ENCODE results near the gene PRDM1.

PRDM1 gene

DNA sequence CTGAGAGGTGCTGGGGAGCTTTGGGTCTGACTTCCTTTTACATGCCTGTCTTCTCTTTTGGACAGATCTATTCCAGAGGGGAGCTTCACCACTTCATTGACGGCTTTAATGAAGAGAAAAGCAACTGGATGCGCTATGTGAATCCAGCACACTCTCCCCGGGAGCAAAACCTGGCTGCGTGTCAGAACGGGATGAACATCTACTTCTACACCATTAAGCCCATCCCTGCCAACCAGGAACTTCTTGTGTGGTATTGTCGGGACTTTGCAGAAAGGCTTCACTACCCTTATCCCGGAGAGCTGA lies 13.1 kb downstream of the PRDM1 start:
- ATAC-seq, result no peak
- no peak for TF ChIP-seq GLIS3 (CRISPR knock-in tag; IDR thresholded peaks at IDR 0.05)

DNA sequence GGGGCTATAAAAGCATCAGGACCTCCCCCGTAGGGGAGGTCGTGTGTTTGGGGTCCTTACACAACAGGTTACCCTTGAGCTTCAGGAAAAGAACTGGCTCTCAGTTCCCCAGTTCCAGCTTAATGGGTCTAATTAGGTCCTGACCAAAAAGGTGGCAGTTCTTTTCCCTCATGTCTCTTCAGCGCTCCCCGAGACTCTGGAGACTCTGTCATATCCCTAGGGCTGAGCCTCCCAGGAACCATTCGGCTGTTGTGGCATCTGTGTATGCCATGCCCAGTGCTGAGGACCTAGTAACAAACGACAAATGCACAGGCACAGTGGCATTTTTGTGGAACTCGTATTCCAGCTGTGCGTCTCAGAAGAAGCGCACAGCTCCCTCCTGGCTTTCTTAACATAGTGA lies 14.6 kb downstream of the PRDM1 start:
- TF ChIP-seq ARNTL (CRISPR knock-in tag; IDR thresholded peaks at IDR 0.05; ENCODE audit: borderline replicate concordance, low read depth) (no peak), SNAI2 (CRISPR knock-in tag; IDR thresholded peaks at IDR 0.05) (no peak), TCF4 (CRISPR knock-in tag; IDR thresholded peaks at IDR 0.05; ENCODE audit: borderline replicate concordance) (no peak), PPARA (CRISPR knock-in tag; IDR thresholded peaks at IDR 0.05; ENCODE audit: borderline replicate concordance) (no peak), GLIS3 (CRISPR knock-in tag; IDR thresholded peaks at IDR 0.05) (no peak), ZC3H10 (CRISPR knock-in tag; IDR thresholded peaks at IDR 0.05) (no peak), OSR1 (CRISPR knock-in tag; IDR thresholded peaks at IDR 0.05) (no peak), ZFP30 (CRISPR knock-in tag; IDR thresholded peaks at IDR 0.05) (no peak), TOX (CRISPR knock-in tag; IDR thresholded peaks at IDR 0.05; ENCODE audit: borderline replicate concordance) (no peak), BACH2 (CRISPR knock-in tag; IDR thresholded peaks at IDR 0.05; ENCODE audit: borderline replicate concordance) (no peak), ISL1 (CRISPR knock-in tag; IDR thresholded peaks at IDR 0.05) (no peak), RARB (CRISPR knock-in tag; IDR thresholded peaks at IDR 0.05) (no peak)
- TF ChIP-seq, protein P1, sequence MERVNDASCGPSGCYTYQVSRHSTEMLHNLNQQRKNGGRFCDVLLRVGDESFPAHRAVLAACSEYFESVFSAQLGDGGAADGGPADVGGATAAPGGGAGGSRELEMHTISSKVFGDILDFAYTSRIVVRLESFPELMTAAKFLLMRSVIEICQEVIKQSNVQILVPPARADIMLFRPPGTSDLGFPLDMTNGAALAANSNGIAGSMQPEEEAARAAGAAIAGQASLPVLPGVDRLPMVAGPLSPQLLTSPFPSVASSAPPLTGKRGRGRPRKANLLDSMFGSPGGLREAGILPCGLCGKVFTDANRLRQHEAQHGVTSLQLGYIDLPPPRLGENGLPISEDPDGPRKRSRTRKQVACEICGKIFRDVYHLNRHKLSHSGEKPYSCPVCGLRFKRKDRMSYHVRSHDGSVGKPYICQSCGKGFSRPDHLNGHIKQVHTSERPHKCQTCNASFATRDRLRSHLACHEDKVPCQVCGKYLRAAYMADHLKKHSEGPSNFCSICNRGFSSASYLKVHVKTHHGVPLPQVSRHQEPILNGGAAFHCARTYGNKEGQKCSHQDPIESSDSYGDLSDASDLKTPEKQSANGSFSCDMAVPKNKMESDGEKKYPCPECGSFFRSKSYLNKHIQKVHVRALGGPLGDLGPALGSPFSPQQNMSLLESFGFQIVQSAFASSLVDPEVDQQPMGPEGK (CRISPR knock-in tag; IDR thresholded peaks at IDR 0.05; ENCODE audit: borderline replicate concordance), result no peak
- TF ChIP-seq, protein P2, sequence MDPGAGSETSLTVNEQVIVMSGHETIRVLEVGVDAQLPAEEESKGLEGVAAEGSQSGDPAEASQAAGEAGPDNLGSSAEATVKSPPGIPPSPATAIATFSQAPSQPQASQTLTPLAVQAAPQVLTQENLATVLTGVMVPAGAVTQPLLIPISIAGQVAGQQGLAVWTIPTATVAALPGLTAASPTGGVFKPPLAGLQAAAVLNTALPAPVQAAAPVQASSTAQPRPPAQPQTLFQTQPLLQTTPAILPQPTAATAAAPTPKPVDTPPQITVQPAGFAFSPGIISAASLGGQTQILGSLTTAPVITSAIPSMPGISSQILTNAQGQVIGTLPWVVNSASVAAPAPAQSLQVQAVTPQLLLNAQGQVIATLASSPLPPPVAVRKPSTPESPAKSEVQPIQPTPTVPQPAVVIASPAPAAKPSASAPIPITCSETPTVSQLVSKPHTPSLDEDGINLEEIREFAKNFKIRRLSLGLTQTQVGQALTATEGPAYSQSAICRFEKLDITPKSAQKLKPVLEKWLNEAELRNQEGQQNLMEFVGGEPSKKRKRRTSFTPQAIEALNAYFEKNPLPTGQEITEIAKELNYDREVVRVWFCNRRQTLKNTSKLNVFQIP (CRISPR knock-in tag; IDR thresholded peaks at IDR 0.05; ENCODE audit: borderline replicate concordance, low read depth), result no peak
- no peak for ATAC-seq

DNA sequence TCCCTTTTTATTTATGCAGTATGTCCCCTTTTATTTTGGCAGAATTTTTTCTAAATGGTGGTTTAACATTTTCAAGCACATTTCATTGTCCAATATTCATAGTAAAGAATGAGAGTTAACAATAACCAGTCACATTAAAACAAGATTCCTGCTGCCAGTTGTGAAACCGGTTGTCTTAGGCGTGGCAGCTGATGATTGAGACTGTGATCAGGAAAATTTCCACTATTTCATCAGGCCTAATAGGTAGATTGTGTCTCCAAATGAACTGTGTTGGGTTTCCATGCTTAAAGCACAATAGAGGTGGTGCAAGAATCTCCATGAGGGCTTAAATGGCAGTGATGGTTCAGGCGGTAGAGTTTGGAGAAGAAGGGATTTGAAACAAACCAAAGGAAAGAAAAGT lies 15.3 kb downstream of the PRDM1 start:
- ATAC-seq, result no peak
- TF ChIP-seq TOX (CRISPR knock-in tag; IDR thresholded peaks at IDR 0.05; ENCODE audit: borderline replicate concordance), result no peak
- TF ChIP-seq ARNTL (CRISPR knock-in tag; IDR thresholded peaks at IDR 0.05; ENCODE audit: borderline replicate concordance, low read depth), result no peak
- TF ChIP-seq PPARA (CRISPR knock-in tag; IDR thresholded peaks at IDR 0.05; ENCODE audit: borderline replicate concordance), result no peak
- TF ChIP-seq, protein P1 (CRISPR knock-in tag; IDR thresholded peaks at IDR 0.05; ENCODE audit: borderline replicate concordance), result no peak
- TF ChIP-seq, protein P3, sequence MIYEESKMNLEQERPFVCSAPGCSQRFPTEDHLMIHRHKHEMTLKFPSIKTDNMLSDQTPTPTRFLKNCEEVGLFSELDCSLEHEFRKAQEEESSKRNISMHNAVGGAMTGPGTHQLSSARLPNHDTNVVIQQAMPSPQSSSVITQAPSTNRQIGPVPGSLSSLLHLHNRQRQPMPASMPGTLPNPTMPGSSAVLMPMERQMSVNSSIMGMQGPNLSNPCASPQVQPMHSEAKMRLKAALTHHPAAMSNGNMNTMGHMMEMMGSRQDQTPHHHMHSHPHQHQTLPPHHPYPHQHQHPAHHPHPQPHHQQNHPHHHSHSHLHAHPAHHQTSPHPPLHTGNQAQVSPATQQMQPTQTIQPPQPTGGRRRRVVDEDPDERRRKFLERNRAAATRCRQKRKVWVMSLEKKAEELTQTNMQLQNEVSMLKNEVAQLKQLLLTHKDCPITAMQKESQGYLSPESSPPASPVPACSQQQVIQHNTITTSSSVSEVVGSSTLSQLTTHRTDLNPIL (CRISPR knock-in tag; IDR thresholded peaks at IDR 0.05; ENCODE audit: low read depth), result no peak

DNA sequence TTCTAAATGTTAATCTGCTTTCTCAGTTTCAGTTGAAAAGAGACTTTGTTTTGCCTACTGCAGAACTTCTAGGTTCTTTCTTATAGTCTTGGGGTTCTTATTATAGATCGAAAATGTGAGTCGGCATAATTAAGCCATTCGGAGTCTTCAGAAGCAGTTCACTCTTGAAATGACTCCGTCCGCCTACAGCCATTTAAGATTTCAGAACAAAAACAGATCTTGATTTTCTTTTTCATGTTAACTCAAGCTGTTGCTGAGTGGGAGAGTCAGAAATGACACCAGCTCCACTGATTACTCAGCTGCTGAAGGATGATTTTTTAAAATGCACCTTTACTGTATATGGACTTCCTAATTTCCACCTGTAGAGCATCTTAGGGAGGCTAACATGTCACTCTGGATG lies 15.9 kb downstream of the PRDM1 start:
- ATAC-seq, result no peak
- no peak for TF ChIP-seq ZFP30 (CRISPR knock-in tag; IDR thresholded peaks at IDR 0.05)
- TF ChIP-seq, protein P3 (CRISPR knock-in tag; IDR thresholded peaks at IDR 0.05; ENCODE audit: low read depth), result no peak
- TF ChIP-seq TCF4 (CRISPR knock-in tag; IDR thresholded peaks at IDR 0.05; ENCODE audit: borderline replicate concordance), result no peak
- TF ChIP-seq ZNF70 (CRISPR knock-in tag; IDR thresholded peaks at IDR 0.05), result no peak
- TF ChIP-seq, protein P4, sequence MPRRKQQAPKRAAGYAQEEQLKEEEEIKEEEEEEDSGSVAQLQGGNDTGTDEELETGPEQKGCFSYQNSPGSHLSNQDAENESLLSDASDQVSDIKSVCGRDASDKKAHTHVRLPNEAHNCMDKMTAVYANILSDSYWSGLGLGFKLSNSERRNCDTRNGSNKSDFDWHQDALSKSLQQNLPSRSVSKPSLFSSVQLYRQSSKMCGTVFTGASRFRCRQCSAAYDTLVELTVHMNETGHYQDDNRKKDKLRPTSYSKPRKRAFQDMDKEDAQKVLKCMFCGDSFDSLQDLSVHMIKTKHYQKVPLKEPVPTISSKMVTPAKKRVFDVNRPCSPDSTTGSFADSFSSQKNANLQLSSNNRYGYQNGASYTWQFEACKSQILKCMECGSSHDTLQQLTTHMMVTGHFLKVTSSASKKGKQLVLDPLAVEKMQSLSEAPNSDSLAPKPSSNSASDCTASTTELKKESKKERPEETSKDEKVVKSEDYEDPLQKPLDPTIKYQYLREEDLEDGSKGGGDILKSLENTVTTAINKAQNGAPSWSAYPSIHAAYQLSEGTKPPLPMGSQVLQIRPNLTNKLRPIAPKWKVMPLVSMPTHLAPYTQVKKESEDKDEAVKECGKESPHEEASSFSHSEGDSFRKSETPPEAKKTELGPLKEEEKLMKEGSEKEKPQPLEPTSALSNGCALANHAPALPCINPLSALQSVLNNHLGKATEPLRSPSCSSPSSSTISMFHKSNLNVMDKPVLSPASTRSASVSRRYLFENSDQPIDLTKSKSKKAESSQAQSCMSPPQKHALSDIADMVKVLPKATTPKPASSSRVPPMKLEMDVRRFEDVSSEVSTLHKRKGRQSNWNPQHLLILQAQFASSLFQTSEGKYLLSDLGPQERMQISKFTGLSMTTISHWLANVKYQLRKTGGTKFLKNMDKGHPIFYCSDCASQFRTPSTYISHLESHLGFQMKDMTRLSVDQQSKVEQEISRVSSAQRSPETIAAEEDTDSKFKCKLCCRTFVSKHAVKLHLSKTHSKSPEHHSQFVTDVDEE (CRISPR knock-in tag; IDR thresholded peaks at IDR 0.05), result no peak
- no peak for TF ChIP-seq ZNF565 (CRISPR knock-in tag; conservative IDR thresholded peaks at IDR 0.05; ENCODE audit: low read depth)
- no peak for TF ChIP-seq ARNTL (CRISPR knock-in tag; IDR thresholded peaks at IDR 0.05; ENCODE audit: borderline replicate concordance, low read depth)
- TF ChIP-seq, protein P2 (CRISPR knock-in tag; IDR thresholded peaks at IDR 0.05; ENCODE audit: borderline replicate concordance, low read depth), result no peak
- no peak for TF ChIP-seq ISL1 (CRISPR knock-in tag; IDR thresholded peaks at IDR 0.05)
- no peak for TF ChIP-seq TOX (CRISPR knock-in tag; IDR thresholded peaks at IDR 0.05; ENCODE audit: borderline replicate concordance)
- TF ChIP-seq ZNF8 (CRISPR knock-in tag; IDR thresholded peaks at IDR 0.05), result no peak
- TF ChIP-seq PPARA (CRISPR knock-in tag; IDR thresholded peaks at IDR 0.05; ENCODE audit: borderline replicate concordance), result no peak
- TF ChIP-seq OSR1 (CRISPR knock-in tag; IDR thresholded peaks at IDR 0.05), result no peak
- TF ChIP-seq, protein P5, sequence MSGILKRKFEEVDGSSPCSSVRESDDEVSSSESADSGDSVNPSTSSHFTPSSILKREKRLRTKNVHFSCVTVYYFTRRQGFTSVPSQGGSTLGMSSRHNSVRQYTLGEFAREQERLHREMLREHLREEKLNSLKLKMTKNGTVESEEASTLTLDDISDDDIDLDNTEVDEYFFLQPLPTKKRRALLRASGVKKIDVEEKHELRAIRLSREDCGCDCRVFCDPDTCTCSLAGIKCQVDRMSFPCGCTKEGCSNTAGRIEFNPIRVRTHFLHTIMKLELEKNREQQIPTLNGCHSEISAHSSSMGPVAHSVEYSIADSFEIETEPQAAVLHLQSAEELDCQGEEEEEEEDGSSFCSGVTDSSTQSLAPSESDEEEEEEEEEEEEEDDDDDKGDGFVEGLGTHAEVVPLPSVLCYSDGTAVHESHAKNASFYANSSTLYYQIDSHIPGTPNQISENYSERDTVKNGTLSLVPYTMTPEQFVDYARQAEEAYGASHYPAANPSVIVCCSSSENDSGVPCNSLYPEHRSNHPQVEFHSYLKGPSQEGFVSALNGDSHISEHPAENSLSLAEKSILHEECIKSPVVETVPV (CRISPR knock-in tag; IDR thresholded peaks at IDR 0.05), result no peak
- no peak for TF ChIP-seq ZC3H10 (CRISPR knock-in tag; IDR thresholded peaks at IDR 0.05)
- no peak for TF ChIP-seq GLIS3 (CRISPR knock-in tag; IDR thresholded peaks at IDR 0.05)
- no peak for TF ChIP-seq RARB (CRISPR knock-in tag; IDR thresholded peaks at IDR 0.05)
